T-cell (primary cell): Measurements from ENCODE around the gene PTPRR. TPM values are rescaled to one million over a fixed set of nuclear protein-coding genes. Genes with fewer than 3 reads are reported as not detected.

Source experiments
- ATAC-seq, 4 experiments: fragments of 200-7000 bp in 3 of 4; fragments of 150-1000 bp in 1 of 4; cut with Tn5 transposase; replicated peaks in 1 of 4; 1 replicate in 3 of 4; 2 replicates in 1 of 4; pipeline ENCODE4 v1.10.0; 2021; ENCODE audit warnings: moderate library complexity in 3 of 4, mild to moderate bottlenecking in 2 of 4, moderate number of reproducible peaks in 1 of 4
- CTCF ChIA-PET, 2 donors: fragments of 300-600 bp; sonication (Branson Sonifier 250); formaldehyde crosslinking; loops; one replicate each; lab custom pipeline; 2022; ENCODE audit warnings: antibody characterized with exemption in 2 of 2; lab: Charles Lee
- POLR2A ChIA-PET, 2 donors: fragments of 300-600 bp; sonication (Branson Sonifier 250); formaldehyde crosslinking; loops; one replicate each; lab custom pipeline; 2022; ENCODE audit warnings: antibody characterized with exemption in 2 of 2; lab: Charles Lee
- DNase-seq, 35 experiments: peaks; one replicate each; pipeline versions ENCODE4 v3.0.0 to v3.0.0-alpha.2; 2013 to 2023
- H3K27ac ChIP-seq: one replicate; pipeline ENCODE4 v1.5.1; 2013; ENCODE audit warnings: low read length
- H3K27me3 ChIP-seq, 2 experiments: replicated peaks in 1 of 2; 1 replicate in 1 of 2; 2 replicates in 1 of 2; pipeline versions ENCODE4 v1.6.1 to v1.7.0; 2013; ENCODE audit warnings: low read length in 1 of 2, mixed read lengths in 1 of 2; ENCODE audit not compliant: control insufficient read depth in 2 of 2, insufficient read depth in 2 of 2; ENCODE audit errors: extremely low read depth in 1 of 2
- H3K36me3 ChIP-seq, 2 donors: 1 replicate in 1 of 2; 2 replicates in 1 of 2; pipeline versions ENCODE4 v1.6.1 to v1.7.0; 2013; ENCODE audit warnings: low read length in 1 of 2; ENCODE audit not compliant: control insufficient read depth in 2 of 2, insufficient read depth in 1 of 2; ENCODE audit errors: extremely low read depth in 1 of 2
- H3K4me1 ChIP-seq, 2 experiments: 1 replicate in 1 of 2; 2 replicates in 1 of 2; pipeline versions ENCODE4 v1.6.1 to v1.7.0; 2013; ENCODE audit warnings: low read length in 2 of 2, mixed read lengths in 1 of 2; ENCODE audit not compliant: insufficient read depth in 2 of 2, control insufficient read depth in 1 of 2; ENCODE audit errors: extremely low read depth in 1 of 2
- H3K4me3 ChIP-seq, 2 donors: 1 replicate in 1 of 2; 2 replicates in 1 of 2; pipeline versions ENCODE4 v1.5.1 to v1.7.0; 2013; ENCODE audit warnings: mild to moderate bottlenecking in 2 of 2, low read length in 1 of 2, moderate library complexity in 1 of 2; ENCODE audit not compliant: control insufficient read depth in 1 of 2; ENCODE audit errors: extremely low read depth in 1 of 2
- H3K9me3 ChIP-seq: 2 replicates; pipeline ENCODE4 v1.7.0; 2013
- H3K27ac Mint-ChIP-seq, 2 donors: one replicate each; pipeline ENCODE4 v1.8.0; 2020 to 2021; ENCODE audit warnings: mild to moderate bottlenecking in 2 of 2, mixed read lengths in 2 of 2
- H3K27me3 Mint-ChIP-seq, 2 donors: one replicate each; pipeline ENCODE4 v1.8.0; 2021 to 2022; ENCODE audit warnings: mixed read lengths in 2 of 2
- H3K36me3 Mint-ChIP-seq: one replicate; pipeline ENCODE4 v1.8.0; 2021; ENCODE audit warnings: mixed read lengths
- H3K4me1 Mint-ChIP-seq, 3 donors: one replicate each; pipeline ENCODE4 v1.8.0; 2020 to 2022; ENCODE audit warnings: mixed read lengths in 3 of 3, mild to moderate bottlenecking in 1 of 3
- H3K4me3 Mint-ChIP-seq, 3 donors: one replicate each; pipeline ENCODE4 v1.8.0; 2020 to 2022; ENCODE audit warnings: mild to moderate bottlenecking in 3 of 3, mixed read lengths in 3 of 3, moderate library complexity in 3 of 3
- H3K9me3 Mint-ChIP-seq, 3 donors: one replicate each; pipeline ENCODE4 v1.8.0; 2020 to 2022; ENCODE audit warnings: mixed read lengths in 3 of 3
- WGBS: methylation state at CpG from one replicate; pipeline ENCODE4 v1.1.5; 2013; ENCODE audit warnings: missing lambda C conversion rate; ENCODE audit not compliant: insufficient coverage; 5-methylcytosine and 5-hydroxymethylcytosine counted together
- total RNA-seq, 35 experiments: library from RNA in 6 of 35; stranded (reverse) in 6 of 35; fragments of 120-200 nt in 1 of 35; gene quantifications; one replicate each; pipeline versions ENCODE4 v1.2.1 to v1.2.4 and lab custom pipeline; 2013 to 2026

The PTPRR gene
- total RNA-seq, 5 donors from 2014 or later (not counting 1 experiment from before 2014, with no cell fraction given): not detected

GRCh38 chr12:70640901-70641300 lies 279.6 kb downstream of the PTPRR start:
- Mint-ChIP-seq H3K4me3 (no peak overlapping the region), H3K27ac (no peak overlapping the region), H3K4me1 (peaks cover 0 to 2% (median under 1%) of the 10 kb centered on the region in 3 donors), H3K9me3 (no peaks in the 10 kb centered on the region), H3K27me3 (peaks cover 10% of the 10 kb centered on the region in 2 donors), H3K36me3 (no peaks in the 10 kb centered on the region)
- DNase-seq: no peak
- no peaks in the 10 kb centered on the region for H3K27me3 ChIP-seq
- no peak for ATAC-seq
- no peaks in the 10 kb centered on the region for H3K36me3 ChIP-seq
- ChIA-PET CTCF (interaction anchor here in 1 of 2 donors (0.6 kb wide), 1 partner anchor 93 kb away, joined by 13 read pairs; no protein-coding TSS in a partner anchor), POLR2A (no interaction called here)
- H3K9me3 ChIP-seq: no peaks in the 10 kb centered on the region
- H3K4me3 ChIP-seq: no peak overlapping the region
- H3K4me1 ChIP-seq: no peaks in the 10 kb centered on the region
- no CpG with 5 or more reads among the region's 1 CpG for WGBS
- no peak overlapping the region for H3K27ac ChIP-seq

- ATAC-seq (no peak), DNase-seq (no peak)
- no peak overlapping the region for H3K4me3 ChIP-seq
- CTCF ChIA-PET: no interaction called here
- H3K27me3 ChIP-seq: no peaks in the 10 kb centered on the region
- WGBS: no CpG with 5 or more reads among the region's 2 CpGs
- no peaks in the 10 kb centered on the region for H3K4me1 Mint-ChIP-seq
- POLR2A ChIA-PET: no interaction called here
- no peaks in the 10 kb centered on the region for H3K36me3 Mint-ChIP-seq
- H3K4me1 ChIP-seq: no peaks in the 10 kb centered on the region
- H3K4me3 Mint-ChIP-seq: no peak overlapping the region
- H3K27ac Mint-ChIP-seq: no peak overlapping the region
- no peak overlapping the region for H3K27ac ChIP-seq
- H3K9me3 Mint-ChIP-seq: no peaks in the 10 kb centered on the region
- no peaks in the 10 kb centered on the region for H3K9me3 ChIP-seq
- no peaks in the 10 kb centered on the region for H3K36me3 ChIP-seq
- H3K27me3 Mint-ChIP-seq: peaks cover 9 to 23% of the 10 kb centered on the region in 2 donors
Observed at GRCh38 chr12:70639535-70639934, 281.0 kb downstream of the PTPRR start.

- Mint-ChIP-seq H3K36me3 (no peaks in the 10 kb centered on the region), H3K9me3 (no peaks in the 10 kb centered on the region), H3K4me1 (no peaks in the 10 kb centered on the region), H3K27ac (no peak overlapping the region), H3K27me3 (peaks cover 8 to 23% of the 10 kb centered on the region in 2 donors), H3K4me3 (no peak overlapping the region)
- H3K4me3 ChIP-seq: no peak overlapping the region
- DNase-seq (no peak), ATAC-seq (no peak)
- ChIA-PET CTCF (interaction anchor here in 1 of 2 donors (0.5 kb wide), 1 partner anchor 1506 kb away, joined by 4 read pairs; no protein-coding TSS in a partner anchor), POLR2A (no interaction called here)
- no peak overlapping the region for H3K27ac ChIP-seq
- no peaks in the 10 kb centered on the region for H3K9me3 ChIP-seq
- no peaks in the 10 kb centered on the region for H3K4me1 ChIP-seq
- H3K36me3 ChIP-seq: no peaks in the 10 kb centered on the region
- no peaks in the 10 kb centered on the region for H3K27me3 ChIP-seq
- WGBS: no CpG with 5 or more reads among the region's 1 CpG
Observed at GRCh38 chr12:70638639-70639360, 281.7 kb downstream of the PTPRR start.

GRCh38 chr12:70637303-70638085 lies 283.0 kb downstream of the PTPRR start, which contains the start of gene PTPRB:
PTPRB (minus strand) TSS chr12:70637429; CDS start chr12:70637395, 34 bp downstream.
- Histone ChIP-seq H3K4me1 (no peaks in the 10 kb centered on the region), H3K36me3 (no peaks in the 10 kb centered on the region), H3K9me3 (no peaks in the 10 kb centered on the region), H3K27ac (no peak within 1 kb of the TSS), H3K4me3 (no peak within 1 kb of the TSS), H3K27me3 (no peaks in the 10 kb centered on the region)
- WGBS: no CpG with 5 or more reads among the region's 6 CpGs
- H3K9me3 Mint-ChIP-seq: no peaks in the 10 kb centered on the region
- CTCF ChIA-PET: no interaction called here
- H3K36me3 Mint-ChIP-seq: no peaks in the 10 kb centered on the region
- H3K27me3 Mint-ChIP-seq: peaks cover 5 to 20% of the 10 kb centered on the region in 2 donors
- DNase-seq (no peak), ATAC-seq (no peak)
- H3K4me1 Mint-ChIP-seq: no peaks in the 10 kb centered on the region
- H3K4me3 Mint-ChIP-seq: no peak within 1 kb of the TSS
- no peak within 1 kb of the TSS for H3K27ac Mint-ChIP-seq
- POLR2A ChIA-PET: no interaction called here

GRCh38 chr12:70635755-70636154 lies 284.8 kb downstream of the PTPRR start:
- CTCF ChIA-PET: interaction anchor here in 1 of 2 donors (0.9 kb wide), 1 partner anchor 736 kb away, joined by 3 read pairs; no protein-coding TSS in a partner anchor
- Histone ChIP-seq H3K27ac (no peak overlapping the region), H3K4me3 (no peak overlapping the region), H3K36me3 (no peaks in the 10 kb centered on the region), H3K27me3 (no peaks in the 10 kb centered on the region), H3K9me3 (no peaks in the 10 kb centered on the region), H3K4me1 (no peaks in the 10 kb centered on the region)
- Mint-ChIP-seq H3K36me3 (no peaks in the 10 kb centered on the region), H3K4me3 (no peak overlapping the region), H3K27me3 (peaks cover 5 to 13% of the 10 kb centered on the region in 2 donors), H3K27ac (no peak overlapping the region), H3K9me3 (no peaks in the 10 kb centered on the region), H3K4me1 (no peaks in the 10 kb centered on the region)
- DNase-seq: no peak
- ATAC-seq: no peak
- POLR2A ChIA-PET: interaction anchor here in 1 of 2 donors (1.0 kb wide), 1 partner anchor 14 kb away, joined by 3 read pairs; no protein-coding TSS in a partner anchor
- 83% methylated on average over 6 of the region's 7 CpGs for WGBS

GRCh38 chr12:70628701-70629480 lies 291.6 kb downstream of the PTPRR start:
- Histone ChIP-seq H3K27me3 (no peaks in the 10 kb centered on the region), H3K9me3 (no peaks in the 10 kb centered on the region), H3K27ac (no peak overlapping the region), H3K4me3 (no peak overlapping the region), H3K36me3 (no peaks in the 10 kb centered on the region), H3K4me1 (no peaks in the 10 kb centered on the region)
- ATAC-seq (no peak), DNase-seq (no peak)
- Mint-ChIP-seq H3K4me3 (no peak overlapping the region), H3K9me3 (peaks cover 0 to 5% (median 4%) of the 10 kb centered on the region in 3 donors), H3K36me3 (no peaks in the 10 kb centered on the region), H3K4me1 (no peaks in the 10 kb centered on the region), H3K27me3 (no peaks in the 10 kb centered on the region), H3K27ac (no peak overlapping the region)
- 67% methylated on average over 1 of the region's 3 CpGs for WGBS
- CTCF ChIA-PET: interaction anchor here in 1 of 2 donors (0.5 kb wide), 1 partner anchor 674 kb away, joined by 3 read pairs; no protein-coding TSS in a partner anchor
- POLR2A ChIA-PET: no interaction called here
